Fibroblast of skin of left quadriceps (primary cell): ENCODE results near the gene NTM.

ENCODE experiments used
- DNase-seq, 2 experiments: peaks; one replicate each; pipeline ENCODE4 v3.0.0-alpha.2; 2013; ENCODE audit warnings: low read depth in 2 of 2

The NTM gene

GRCh38 chr11:132254906-132255305 lies 884.5 kb downstream of the NTM start:
- DNase-seq: no peak

- no peak for DNase-seq
Observed at GRCh38 chr11:132256528-132257279, 886.3 kb downstream of the NTM start.

- no peak for DNase-seq
Observed at GRCh38 chr11:132257871-132258270, 887.5 kb downstream of the NTM start.

- DNase-seq: peak; percentile 60 to 69
Observed at GRCh38 chr11:132258875-132259274, 888.5 kb downstream of the NTM start.

- DNase-seq: no peak
Observed at GRCh38 chr11:132260636-132261035, 890.2 kb downstream of the NTM start.

- DNase-seq: no peak
Observed at GRCh38 chr11:132263241-132263640, 892.8 kb downstream of the NTM start.

- no peak for DNase-seq
Observed at GRCh38 chr11:132263875-132264274, 893.5 kb downstream of the NTM start.

GRCh38 chr11:132264616-132265015 lies 894.2 kb downstream of the NTM start:
- DNase-seq: no peak

GRCh38 chr11:132278801-132279574 lies 908.6 kb downstream of the NTM start:
- DNase-seq: peak; percentile 19 to 22

- no peak for DNase-seq
Observed at GRCh38 chr11:132284048-132284447, 913.6 kb downstream of the NTM start.

GRCh38 chr11:132284611-132285010 lies 914.2 kb downstream of the NTM start:
- DNase-seq: no peak

- DNase-seq: no peak
Observed at GRCh38 chr11:132285631-132286030, 915.2 kb downstream of the NTM start.

GRCh38 chr11:132286106-132286505 lies 915.7 kb downstream of the NTM start:
- DNase-seq: no peak

- no peak for DNase-seq
Observed at GRCh38 chr11:132288036-132288435, 917.6 kb downstream of the NTM start.

GRCh38 chr11:132289590-132290256 lies 919.3 kb downstream of the NTM start:
- no peak for DNase-seq

- DNase-seq: no peak
Observed at GRCh38 chr11:132293586-132293985, 923.2 kb downstream of the NTM start.

GRCh38 chr11:132296946-132297610 lies 926.7 kb downstream of the NTM start:
- DNase-seq: no peak

GRCh38 chr11:132298357-132298756 lies 927.9 kb downstream of the NTM start:
- no peak for DNase-seq

- DNase-seq: no peak
Observed at GRCh38 chr11:132300283-132300682, 929.9 kb downstream of the NTM start.

GRCh38 chr11:132301465-132301864 lies 931.0 kb downstream of the NTM start:
- DNase-seq: no peak

- DNase-seq: no peak
Observed at GRCh38 chr11:132301900-132302299, 931.5 kb downstream of the NTM start.
